PC-3 (cell line): Measurements from ENCODE around the gene COL1A1. TPM values are rescaled to one million over a fixed set of nuclear protein-coding genes. Genes with fewer than 3 reads are reported as not detected.

Experiments used
- ATAC-seq: fragments of 200-7000 bp; cut with Tn5 transposase; 2 replicates; pipeline ENCODE4 v1.9.1; 2020; ENCODE audit warnings: mild to moderate bottlenecking, moderate library complexity
- BruUV-seq: library from RNA; stranded (reverse); fragments of 400-500 nt; replicated peaks from 2 replicates; lab custom pipeline; 2021; lab: Mats Ljungman, UMichigan
- CTCF ChIA-PET: fragments of 300-600 bp; sonication (Branson Sonifier 250); formaldehyde crosslinking; loops from one replicate; lab custom pipeline; 2022; ENCODE audit warnings: antibody characterized with exemption; lab: Charles Lee
- POLR2A ChIA-PET: fragments of 300-600 bp; sonication (Branson Sonifier 250); formaldehyde crosslinking; loops from one replicate; lab custom pipeline; 2022; ENCODE audit warnings: antibody characterized with exemption; ENCODE audit not compliant: unreplicated experiment; lab: Charles Lee
- DNase-seq: peaks from one replicate; pipeline ENCODE4 v3.0.0-alpha.2; 2015
- H2AFZ ChIP-seq: fragments of 300-600 bp; sonication (generic); 2 replicates; pipeline ENCODE4 v1.6.0; 2016; ENCODE audit warnings: antibody characterized with exemption, low read length
- H3F3A ChIP-seq: fragments of 300-600 bp; sonication (generic); one replicate; pipeline ENCODE4 v1.6.0; 2017; ENCODE audit warnings: antibody characterized with exemption, low read length, control low read depth, mild to moderate bottlenecking; ENCODE audit not compliant: unreplicated experiment
- H3K27ac ChIP-seq: fragments of 300-600 bp; sonication (generic); 2 replicates; pipeline ENCODE4 v1.5.1; 2016; ENCODE audit warnings: mild to moderate bottlenecking, low read length
- H3K27me3 ChIP-seq: fragments of 300-600 bp; sonication (generic); 2 replicates; pipeline ENCODE4 v1.6.1; 2016; ENCODE audit warnings: low read length, mixed read lengths
- H3K36me3 ChIP-seq: fragments of 300-600 bp; sonication (generic); 2 replicates; pipeline ENCODE4 v1.6.1; 2016; ENCODE audit warnings: low read depth, mixed run types, low read length, mixed read lengths
- H3K4me1 ChIP-seq: fragments of 300-600 bp; sonication (generic); 2 replicates; pipeline ENCODE4 v1.5.1; 2016; ENCODE audit warnings: low read length; ENCODE audit not compliant: insufficient read depth
- H3K4me2 ChIP-seq: fragments of 300-600 bp; sonication (generic); 2 replicates; pipeline ENCODE4 v1.6.0; 2016; ENCODE audit warnings: low read length
- H3K4me3 ChIP-seq: fragments of 300-600 bp; sonication (generic); 2 replicates; pipeline ENCODE4 v1.5.1; 2016; ENCODE audit warnings: mild to moderate bottlenecking, low read length, mixed read lengths
- H3K79me2 ChIP-seq: fragments of 300-600 bp; sonication (generic); 2 replicates; pipeline ENCODE4 v1.6.1; 2017; ENCODE audit warnings: low read length, mixed read lengths
- H3K9ac ChIP-seq: fragments of 300-600 bp; sonication (generic); 2 replicates; pipeline ENCODE4 v1.6.0; 2016; ENCODE audit warnings: mild to moderate bottlenecking, low read length
- H3K9me2 ChIP-seq: fragments of 300-600 bp; sonication (generic); replicated peaks from 2 replicates; pipeline ENCODE4 v1.6.1; 2016; ENCODE audit warnings: mixed run types, low read length, mixed read lengths
- H3K9me3 ChIP-seq: fragments of 300-600 bp; sonication (generic); 2 replicates; pipeline ENCODE4 v1.6.1; 2016; ENCODE audit warnings: low read length, mixed read lengths
- H4K20me1 ChIP-seq: fragments of 300-600 bp; sonication (generic); 2 replicates; pipeline ENCODE4 v1.6.1; 2016; ENCODE audit warnings: low read length, mixed read lengths
- CTCF ChIP-seq: fragments of 300-600 bp; sonication (generic); conservative IDR thresholded peaks from 2 replicates; pipeline ENCODE4 v1.5.1; 2017; ENCODE audit warnings: antibody characterized with exemption, low read depth, mild to moderate bottlenecking, low read length
- EZH2 ChIP-seq: fragments of 300-600 bp; sonication (generic); IDR thresholded peaks from one replicate; pipeline ENCODE4 v1.6.1; 2017; ENCODE audit warnings: antibody characterized with exemption, mild to moderate bottlenecking, low read length; ENCODE audit not compliant: unreplicated experiment
- EZH2phosphoT487 ChIP-seq: fragments of 300-600 bp; sonication (generic); IDR thresholded peaks from 2 replicates; pipeline ENCODE4 v1.6.1; 2018; ENCODE audit warnings: mild to moderate bottlenecking, antibody characterized with exemption, low read length, borderline replicate concordance
- intact Hi-C: fragments of 100-400 bp; cut with micrococcal nuclease; formaldehyde crosslinking; loops from 2 replicates; pipeline ENCODE4 v1.9.0; 2023
- total RNA-seq: library from RNA; depleted of rRNA; stranded (reverse); fragments of >200 nt; gene quantifications from 2 replicates; pipeline ENCODE4 v1.2.3, GENCODE V29; 2014

Gene COL1A1
- total RNA-seq, 1 experiment from 2014 or later, result 30.6 TPM

- Histone ChIP-seq H3K36me3 (peaks cover 15% of the 10 kb centered on the region; the same call in 1 of the 2 replicates), H2AFZ (no peak overlapping the region), H3K4me3 (no peak overlapping the region), H3K9me3 (no peaks in the 10 kb centered on the region), H3K27ac (no peak overlapping the region), H4K20me1 (no peaks in the 10 kb centered on the region), H3K27me3 (no peaks in the 10 kb centered on the region), H3F3A (no peaks in the 10 kb centered on the region), H3K4me1 (no peaks in the 10 kb centered on the region), H3K4me2 (no peak overlapping the region), H3K9me2 (no peaks in the 10 kb centered on the region), H3K9ac (no peak overlapping the region), H3K79me2 (no peaks in the 10 kb centered on the region)
- DNase-seq (no peak), ATAC-seq (no peak)
- intact Hi-C loops, result no loop called here
- CTCF ChIA-PET, result no interaction called here
- no TSS peak for BruUV-seq
- POLR2A ChIA-PET, result no interaction called here
- no peak for TF ChIP-seq EZH2phosphoT487
- TF ChIP-seq EZH2, result no peak
- TF ChIP-seq CTCF, result no peak
These were observed 12.4 kb downstream of the COL1A1 start for GRCh38 chr17:50188921-50189549.

DNA sequence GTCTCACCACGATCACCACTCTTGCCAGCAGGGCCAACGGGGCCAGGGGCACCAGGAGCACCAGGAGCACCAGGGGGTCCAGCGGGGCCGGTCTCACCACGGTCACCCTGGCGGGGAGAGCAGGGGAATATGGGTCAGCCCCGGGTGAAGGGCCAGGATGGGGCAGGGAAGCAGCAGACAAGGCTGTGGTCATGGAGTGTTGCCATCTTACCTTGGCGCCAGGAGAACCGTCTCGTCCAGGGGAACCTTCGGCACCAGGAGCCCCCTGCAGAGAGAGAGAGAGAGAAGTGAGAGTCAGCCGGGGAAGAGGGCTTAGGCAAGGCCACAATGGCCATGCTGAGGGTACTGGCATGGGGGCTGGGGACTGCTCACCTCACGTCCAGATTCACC is 12.9 kb downstream of the COL1A1 start:
- ATAC-seq (no peak), DNase-seq (no peak)
- no peak overlapping the region for H3K27ac ChIP-seq
- BruUV-seq, result no TSS peak
- H2AFZ ChIP-seq, result no peak overlapping the region
- H3K9ac ChIP-seq, result no peak overlapping the region
- TF ChIP-seq EZH2 (no peak), CTCF (no peak), EZH2phosphoT487 (no peak)
- H3K4me1 ChIP-seq, result no peaks in the 10 kb centered on the region
- H3K4me3 ChIP-seq, result no peak overlapping the region
- intact Hi-C loops, result no loop called here
- CTCF ChIA-PET, result interaction anchor here (0.7 kb wide), 1 partner anchor 10 kb away, joined by 3 read pairs; no protein-coding TSS in a partner anchor
- no peaks in the 10 kb centered on the region for H3K79me2 ChIP-seq
- H3K27me3 ChIP-seq, result no peaks in the 10 kb centered on the region
- H3K36me3 ChIP-seq, result peaks cover 15% of the 10 kb centered on the region; the same call in 1 of the 2 replicates
- no peak overlapping the region for H3K4me2 ChIP-seq
- no peaks in the 10 kb centered on the region for H3K9me2 ChIP-seq
- H3K9me3 ChIP-seq, result no peaks in the 10 kb centered on the region
- POLR2A ChIA-PET, result no interaction called here
- no peaks in the 10 kb centered on the region for H3F3A ChIP-seq
- H4K20me1 ChIP-seq, result no peaks in the 10 kb centered on the region

DNA sequence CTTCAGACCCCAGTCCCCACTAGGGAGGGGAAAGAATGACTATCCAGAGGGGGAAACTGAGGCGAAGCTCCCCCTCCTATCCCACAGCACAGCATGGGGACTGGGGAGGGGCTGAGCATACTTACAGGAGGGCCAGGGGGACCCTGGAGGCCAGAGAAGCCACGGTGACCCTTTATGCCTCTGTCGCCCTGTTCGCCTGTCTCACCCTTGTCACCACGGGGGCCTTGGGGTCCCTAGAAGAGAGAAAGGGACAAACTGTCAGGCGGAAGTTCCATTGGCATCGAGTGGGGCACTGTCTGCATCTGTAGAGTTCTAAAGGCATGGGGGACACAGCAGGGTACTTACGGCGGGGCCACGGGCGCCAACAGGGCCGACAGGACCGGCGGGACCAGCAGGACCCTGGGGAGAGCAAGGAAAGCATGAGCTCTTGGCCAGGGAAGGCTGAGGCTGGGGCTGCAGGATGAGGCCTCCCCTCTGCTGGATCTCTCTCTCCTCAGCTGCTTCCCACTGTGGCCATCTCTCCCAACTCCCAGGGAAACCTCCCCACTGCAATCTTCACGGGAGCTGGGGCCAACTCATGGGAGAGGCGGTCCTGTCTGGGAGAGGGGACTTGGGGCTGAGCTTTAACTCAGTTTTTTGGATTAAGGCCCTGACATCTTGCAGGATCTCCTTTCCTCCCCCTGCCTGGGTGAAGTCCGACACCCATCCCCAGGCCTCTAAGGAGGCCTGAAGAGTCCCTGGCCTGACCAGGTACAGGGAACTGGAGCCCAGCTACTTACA is 13.5 kb downstream of the COL1A1 start:
- Histone ChIP-seq H3K27me3 (no peaks in the 10 kb centered on the region), H3K4me2 (no peak overlapping the region), H3K36me3 (peaks cover 15% of the 10 kb centered on the region; the same call in 1 of the 2 replicates), H3K4me3 (no peak overlapping the region), H3K4me1 (no peaks in the 10 kb centered on the region), H4K20me1 (no peaks in the 10 kb centered on the region), H2AFZ (no peak overlapping the region), H3K27ac (no peak overlapping the region), H3K9me3 (no peaks in the 10 kb centered on the region), H3F3A (no peaks in the 10 kb centered on the region), H3K9me2 (no peaks in the 10 kb centered on the region), H3K79me2 (no peaks in the 10 kb centered on the region), H3K9ac (no peak overlapping the region)
- ATAC-seq (no peak), DNase-seq (no peak)
- ChIA-PET CTCF (interaction anchor here (0.7 kb wide), 1 partner anchor 11 kb away, joined by 3 read pairs; no protein-coding TSS in a partner anchor), POLR2A (no interaction called here)
- intact Hi-C loops, result no loop called here
- no TSS peak for BruUV-seq
- no peak for TF ChIP-seq EZH2phosphoT487
- no peak for TF ChIP-seq EZH2
- TF ChIP-seq CTCF, result no peak
